SJCRH30 (cell line): ENCODE data around the gene PKP3. TPM values are rescaled to one million over a fixed set of nuclear protein-coding genes. Genes with fewer than 3 reads are reported as not detected.

ENCODE experiments used
- DNase-seq, 2 experiments: peaks; one replicate each; pipeline ENCODE4 v3.0.0-alpha.2; 2015 to 2020
- H3K27ac ChIP-seq: fragments of 250-450 bp; sonication (Bioruptor Pico); 2 replicates; pipeline ENCODE4 v1.5.1; 2020; ENCODE audit warnings: mild to moderate bottlenecking, moderate library complexity
- H3K27me3 ChIP-seq: fragments of 250-450 bp; sonication (Bioruptor Pico); 2 replicates; pipeline ENCODE4 v1.5.1; 2020; ENCODE audit warnings: mild to moderate bottlenecking, moderate library complexity
- H3K36me3 ChIP-seq: fragments of 250-450 bp; sonication (Bioruptor Pico); 2 replicates; pipeline ENCODE4 v1.5.1; 2020; ENCODE audit warnings: mild to moderate bottlenecking, moderate library complexity
- H3K4me1 ChIP-seq: fragments of 250-450 bp; sonication (Bioruptor Pico); 2 replicates; pipeline ENCODE4 v1.5.1; 2020; ENCODE audit warnings: mild to moderate bottlenecking, moderate library complexity
- H3K4me3 ChIP-seq: fragments of 250-450 bp; sonication (Bioruptor Pico); 2 replicates; pipeline ENCODE4 v1.5.1; 2020; ENCODE audit warnings: mild to moderate bottlenecking, moderate library complexity
- H3K9me3 ChIP-seq: fragments of 250-450 bp; sonication (Bioruptor Pico); replicated peaks from 2 replicates; pipeline ENCODE4 v1.5.1; 2020; ENCODE audit warnings: mild to moderate bottlenecking, moderate library complexity
- total RNA-seq: library from RNA; depleted of rRNA; stranded (reverse); fragments of >200 nt; shearing (Covaris generic); gene quantifications from 2 replicates; pipeline ENCODE4 v1.2.3, GENCODE V29; 2014; rRNA removed

Gene PKP3
- total RNA-seq, 1 experiment from 2014 or later, result not detected

DNA sequence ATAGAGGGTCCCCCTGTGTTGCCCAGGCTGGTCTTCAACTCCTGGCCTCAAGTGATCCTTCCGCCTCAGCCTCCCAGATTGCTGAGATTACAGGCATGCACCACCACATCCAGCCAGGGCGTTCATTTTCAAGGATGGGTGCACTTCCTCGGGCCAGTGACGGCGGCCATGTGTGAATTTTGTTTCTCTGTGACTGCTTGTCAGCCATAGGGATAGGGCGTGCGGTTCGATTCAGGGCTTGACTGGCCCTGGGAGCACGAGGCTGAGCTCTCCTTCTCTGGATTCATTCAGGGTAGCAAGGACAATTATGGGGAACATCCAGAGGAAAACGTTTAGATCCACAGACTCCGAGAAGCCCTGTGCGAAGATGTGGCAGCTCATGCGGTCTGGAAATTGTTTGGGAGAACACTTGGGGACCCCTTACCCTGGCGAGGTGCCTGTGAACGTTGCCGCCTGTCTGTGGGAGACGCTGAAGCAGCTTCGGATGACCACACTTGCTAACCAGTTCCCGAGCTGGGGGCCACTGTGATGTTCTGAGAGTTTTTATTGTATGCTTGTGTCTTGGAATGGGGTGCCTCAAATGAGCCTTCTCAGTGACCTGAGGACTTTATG, 59.0 kb downstream of the PKP3 start:
- no peak for DNase-seq
- H3K4me3 ChIP-seq, result no peak overlapping the region
- no peak overlapping the region for H3K27ac ChIP-seq
- H3K27me3 ChIP-seq, result no peaks in the 10 kb centered on the region
- no peaks in the 10 kb centered on the region for H3K9me3 ChIP-seq
- H3K4me1 ChIP-seq, result peaks cover 7% of the 10 kb centered on the region; the same call in 1 of the 2 replicates
- peaks cover 11% of the 10 kb centered on the region; the same call in 1 of the 2 replicates for H3K36me3 ChIP-seq

GRCh38 chr11:453564-453963, 59.6 kb downstream of the PKP3 start:
- no peak overlapping the region for H3K27ac ChIP-seq
- H3K4me1 ChIP-seq, result peaks cover 5% of the 10 kb centered on the region; the same call in 1 of the 2 replicates
- H3K9me3 ChIP-seq, result no peaks in the 10 kb centered on the region
- no peaks in the 10 kb centered on the region for H3K27me3 ChIP-seq
- no peak for DNase-seq
- H3K36me3 ChIP-seq, result peaks cover 11% of the 10 kb centered on the region; the same call in 1 of the 2 replicates
- no peak overlapping the region for H3K4me3 ChIP-seq

- DNase-seq, result no peak
- Histone ChIP-seq H3K4me1 (peaks cover 3% of the 10 kb centered on the region; the same call in 1 of the 2 replicates), H3K27me3 (no peaks in the 10 kb centered on the region), H3K4me3 (no peak overlapping the region), H3K9me3 (no peaks in the 10 kb centered on the region), H3K36me3 (peaks cover 11% of the 10 kb centered on the region; the same call in 1 of the 2 replicates), H3K27ac (no peak overlapping the region)
Measured at GRCh38 chr11:454043-454442, 60.0 kb downstream of the PKP3 start.

Other genes with a start within 250 kb of the PKP3 start
- not detected in 2 replicates for gene SCGB1C1, start 201.1 kb upstream of the PKP3 start, total RNA-seq
- 20.8 and 22.6 TPM in 2 replicates for gene BET1L, start 186.8 kb upstream of the PKP3 start, total RNA-seq
- 98.3 and 106 TPM in 2 replicates for gene RIC8A, start 186.5 kb upstream of the PKP3 start, total RNA-seq
- 11.0 and 17.2 TPM in 2 replicates for gene SIRT3, start 157.9 kb upstream of the PKP3 start, total RNA-seq
- 127 and 131 TPM in 2 replicates for gene PSMD13, start 157.2 kb upstream of the PKP3 start, total RNA-seq
- not detected in 2 replicates for gene NLRP6, start 115.8 kb upstream of the PKP3 start, total RNA-seq
- gene PGGHG, start 105.1 kb upstream of the PKP3 start, total RNA-seq, result 4.7 and 8.5 TPM in 2 replicates
- gene IFITM5, start 94.7 kb upstream of the PKP3 start, total RNA-seq, result not detected in 2 replicates
- gene IFITM2, start 86.4 kb upstream of the PKP3 start, total RNA-seq, result 38.4 and 40.0 TPM in 2 replicates
- gene IFITM1, start 80.2 kb upstream of the PKP3 start, total RNA-seq, result 4.9 and 7.4 TPM in 2 replicates
- 100 and 101 TPM in 2 replicates for gene IFITM3, start 73.3 kb upstream of the PKP3 start, total RNA-seq
- gene B4GALNT4, start 24.7 kb upstream of the PKP3 start, total RNA-seq, result 0.08 TPM in 1 of 2 replicates, not detected in the other
- not detected in 2 replicates for gene SIGIRR, start 20.8 kb downstream of the PKP3 start, total RNA-seq
- gene ANO9, start 47.8 kb downstream of the PKP3 start, total RNA-seq, result 0.61 and 0.73 TPM in 2 replicates
- 30.9 and 34.4 TPM in 2 replicates for gene PTDSS2, start 56.1 kb downstream of the PKP3 start, total RNA-seq
- gene RNH1, start 113.0 kb downstream of the PKP3 start, total RNA-seq, result 82.4 and 84.7 TPM in 2 replicates
- 75.7 and 80.1 TPM in 2 replicates for gene HRAS, start 141.4 kb downstream of the PKP3 start, total RNA-seq
- 0.08 and 0.20 TPM in 2 replicates for gene LRRC56, start 143.3 kb downstream of the PKP3 start, total RNA-seq
- 0.43 and 0.51 TPM in 2 replicates for gene LMNTD2, start 166.5 kb downstream of the PKP3 start, total RNA-seq
- gene RASSF7, start 166.8 kb downstream of the PKP3 start, total RNA-seq, result 6.9 and 7.4 TPM in 2 replicates
- gene PHRF1, start 182.3 kb downstream of the PKP3 start, total RNA-seq, result 30.8 and 34.3 TPM in 2 replicates
- 3.6 and 5.8 TPM in 2 replicates for gene IRF7, start 221.7 kb downstream of the PKP3 start, total RNA-seq
- not detected in 2 replicates for gene CDHR5, start 230.7 kb downstream of the PKP3 start, total RNA-seq
- gene SCT, start 233.0 kb downstream of the PKP3 start, total RNA-seq, result not detected in 2 replicates
- not detected in 2 replicates for gene DRD4, start 243.1 kb downstream of the PKP3 start, total RNA-seq